ENCODE measurements around the gene INTS11.
A peak's percentile ranks its signal among the peaks of the same experiment; 100 is the strongest.

The INTS11 gene

DNA sequence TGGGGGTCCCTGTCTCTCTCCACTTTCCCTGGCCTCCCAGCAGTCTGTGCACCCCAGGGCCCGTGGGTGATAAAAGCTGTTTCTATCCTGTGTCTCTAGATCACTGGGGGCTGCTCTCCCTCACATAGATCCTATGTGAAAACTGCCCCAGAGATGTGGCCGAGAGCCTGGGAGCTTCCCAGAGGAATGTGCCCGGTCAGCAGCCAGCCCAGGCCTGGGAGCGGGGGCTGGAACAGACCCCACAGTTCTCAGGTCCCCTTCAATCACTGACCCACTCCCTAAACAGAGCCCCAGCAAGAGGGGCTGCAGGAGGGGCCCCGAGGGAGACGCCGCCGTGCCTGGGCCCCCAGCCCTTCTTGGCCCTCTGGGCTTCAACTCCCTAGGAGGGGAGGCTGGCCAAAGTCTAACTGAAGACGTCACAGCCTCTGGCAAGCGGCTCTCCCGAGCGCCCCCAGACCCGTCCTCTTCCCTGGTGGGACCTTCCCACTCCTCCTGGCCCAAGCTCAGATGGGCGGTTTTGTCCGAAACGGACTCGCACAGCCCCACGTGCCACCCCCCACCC, 33.5 kb upstream of the INTS11 start:
- no peak for DNase-seq

DNA sequence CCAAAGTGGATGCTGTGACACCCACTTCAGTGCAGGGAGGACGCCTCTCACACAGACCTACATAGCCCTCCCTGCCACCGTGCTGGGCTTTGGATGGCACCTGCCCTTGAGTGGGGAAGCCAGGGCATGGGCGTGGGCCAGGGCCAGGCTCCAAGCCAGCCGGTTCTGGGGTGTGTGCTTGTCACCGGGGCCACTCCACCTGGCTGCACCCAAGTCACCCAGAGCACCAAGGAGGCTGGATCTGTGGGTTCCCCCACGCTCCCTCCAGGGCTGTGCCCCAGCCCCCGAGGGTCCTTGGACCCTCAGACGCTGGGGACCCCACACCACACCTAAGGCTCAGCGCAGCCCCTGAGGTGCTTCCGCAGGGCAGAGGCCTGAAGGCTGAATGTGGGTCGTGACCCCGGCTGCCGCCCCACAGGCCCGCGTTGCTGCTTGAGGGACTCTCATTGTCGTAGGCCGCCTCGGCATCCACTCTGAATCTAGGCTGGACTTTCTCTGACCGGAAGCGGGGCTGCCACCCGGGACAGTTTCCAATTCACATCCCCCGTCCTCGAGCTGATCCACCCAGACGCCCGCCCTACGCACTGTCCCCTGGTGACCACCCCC, 32.4 kb upstream of the INTS11 start:
- no peak for DNase-seq

DNA sequence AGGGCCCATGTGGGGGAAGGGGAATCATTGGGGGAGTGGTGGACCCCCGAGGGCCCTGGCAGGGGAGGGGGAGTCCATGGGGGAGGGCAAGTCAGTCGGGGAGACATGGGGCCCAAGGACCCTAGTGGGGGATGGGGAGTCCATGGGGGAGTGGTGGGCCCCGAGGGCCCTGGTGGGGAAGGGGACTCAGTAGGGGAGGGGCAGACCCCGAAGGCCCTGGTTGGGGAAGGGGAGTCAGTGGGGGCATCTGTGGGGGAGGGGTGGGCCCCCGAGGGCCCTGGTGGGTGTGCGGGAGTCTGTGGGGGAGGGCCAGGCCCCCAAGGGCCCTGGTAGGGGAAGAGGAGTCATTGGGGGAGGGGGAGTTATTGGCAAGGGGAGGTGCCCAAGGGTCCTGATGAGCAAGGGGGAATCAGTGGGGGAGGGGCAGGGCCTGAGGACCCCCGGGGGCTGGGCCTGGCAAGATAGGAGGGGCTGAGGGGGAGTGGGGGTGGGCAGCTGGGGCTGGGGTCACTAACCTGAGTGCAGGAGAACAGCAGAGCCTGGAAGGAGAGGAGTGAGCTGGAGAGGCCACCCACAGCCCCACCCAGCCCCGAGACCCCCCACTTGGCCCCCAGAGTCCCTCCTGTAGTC, 31.8 kb upstream of the INTS11 start:
- DNase-seq, result no peak

DNA sequence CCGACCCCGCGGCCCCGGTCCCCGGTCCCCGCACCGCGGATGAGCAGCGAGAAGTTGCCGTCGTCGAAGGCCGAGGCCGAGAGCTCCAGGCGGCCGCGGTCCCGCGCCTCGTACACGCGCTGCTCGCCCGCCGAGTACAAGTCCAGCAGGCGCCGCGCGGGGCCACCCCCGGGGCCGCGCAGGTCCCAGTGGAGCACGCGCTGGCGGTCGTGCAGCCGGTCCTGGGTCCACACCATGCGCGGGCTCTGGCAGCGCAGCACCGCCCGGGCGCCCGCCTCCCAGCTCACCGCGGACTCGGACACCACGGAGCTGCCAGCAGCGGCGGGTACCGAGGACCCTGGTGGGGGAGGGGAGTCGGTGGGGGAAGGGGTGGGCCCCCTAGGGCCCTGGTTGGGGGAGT, 31.0 kb upstream of the INTS11 start:
- no peak for DNase-seq

DNA sequence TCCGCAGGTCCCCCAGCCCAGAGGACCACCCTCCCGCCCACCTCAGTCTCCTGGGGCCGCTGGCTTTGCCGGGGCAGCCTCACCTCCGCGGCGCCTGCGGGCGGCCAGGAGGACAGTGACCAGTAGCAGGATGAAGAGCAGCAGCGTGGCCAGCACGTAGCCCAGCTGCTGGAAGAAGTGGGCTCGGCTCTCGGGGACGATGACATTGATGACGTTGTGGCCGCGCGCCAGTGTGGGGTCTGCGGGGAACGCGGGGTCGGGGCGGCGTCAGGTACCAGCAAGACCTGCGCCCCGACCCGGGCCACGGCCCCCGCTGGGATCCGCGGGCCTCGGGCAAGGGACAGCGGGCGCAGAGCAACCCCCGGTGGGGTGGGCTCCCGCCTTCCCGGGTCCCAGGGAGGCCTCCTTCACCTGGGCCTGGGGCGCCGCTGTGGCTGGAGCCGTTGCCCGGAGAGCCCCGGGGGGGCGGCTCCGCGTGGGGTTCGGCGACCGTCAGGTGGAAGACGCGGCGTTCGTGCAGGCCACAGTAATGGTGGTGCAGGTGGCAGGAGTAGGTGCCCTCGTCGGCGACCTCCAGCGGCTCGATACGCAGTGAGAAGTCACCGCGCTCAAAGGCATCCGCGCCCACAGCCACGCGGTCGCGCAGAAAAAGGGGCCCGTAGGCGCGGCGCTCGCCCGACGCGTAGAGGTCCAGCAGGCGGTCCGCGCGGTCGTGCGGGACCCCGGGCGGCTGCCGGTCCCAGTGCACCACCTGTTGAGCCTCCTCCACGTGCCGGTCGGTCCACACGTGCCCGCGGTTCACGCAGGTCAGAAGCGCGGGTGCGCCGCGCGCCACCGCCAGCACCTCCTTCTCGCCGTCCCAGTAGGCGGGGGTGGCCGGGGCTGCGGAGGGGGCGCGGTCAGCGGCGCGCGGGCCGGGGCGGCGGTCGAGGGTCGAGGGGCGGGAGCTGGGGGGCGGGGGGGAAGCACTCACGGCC, 30.1 kb upstream of the INTS11 start:
- no peak for DNase-seq

DNA sequence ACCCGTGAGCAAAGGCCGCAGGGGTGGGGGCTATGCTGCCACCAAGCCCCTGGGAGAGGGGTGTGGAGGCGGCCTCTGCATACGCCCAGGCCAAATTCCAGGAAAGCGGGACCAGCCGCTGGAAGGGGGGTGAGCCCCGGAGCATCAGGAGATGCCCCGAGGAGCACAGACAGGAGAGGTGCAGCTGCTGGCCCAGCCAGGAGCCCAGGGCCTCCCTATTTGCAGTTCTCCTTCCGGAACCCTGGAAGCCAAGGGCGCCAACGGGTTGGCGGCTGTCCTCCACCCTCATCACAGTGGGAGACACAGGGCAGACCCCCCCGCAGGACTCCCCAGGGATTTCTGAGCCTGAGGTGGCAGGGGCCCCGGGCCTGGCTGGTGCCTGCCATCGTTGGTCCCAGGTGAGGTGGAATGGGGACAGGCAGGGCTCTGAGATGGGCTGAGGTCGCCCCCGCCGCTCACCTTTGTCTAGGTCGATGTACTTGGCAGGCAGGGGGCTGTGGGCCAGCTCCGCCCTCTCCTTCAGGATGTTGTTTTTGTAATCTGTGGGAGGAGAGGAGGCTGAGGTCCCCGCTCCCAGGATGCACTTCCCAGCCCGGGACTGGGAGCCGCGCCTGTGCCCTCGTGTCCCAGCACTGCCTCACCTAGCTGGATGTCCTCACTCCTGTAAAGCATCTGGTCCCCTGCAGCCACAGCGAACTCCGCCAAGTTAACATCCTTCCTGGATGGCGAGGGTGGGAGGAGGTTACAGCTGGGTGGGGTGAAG, 29.1 kb upstream of the INTS11 start:
- DNase-seq, result no peak

DNA sequence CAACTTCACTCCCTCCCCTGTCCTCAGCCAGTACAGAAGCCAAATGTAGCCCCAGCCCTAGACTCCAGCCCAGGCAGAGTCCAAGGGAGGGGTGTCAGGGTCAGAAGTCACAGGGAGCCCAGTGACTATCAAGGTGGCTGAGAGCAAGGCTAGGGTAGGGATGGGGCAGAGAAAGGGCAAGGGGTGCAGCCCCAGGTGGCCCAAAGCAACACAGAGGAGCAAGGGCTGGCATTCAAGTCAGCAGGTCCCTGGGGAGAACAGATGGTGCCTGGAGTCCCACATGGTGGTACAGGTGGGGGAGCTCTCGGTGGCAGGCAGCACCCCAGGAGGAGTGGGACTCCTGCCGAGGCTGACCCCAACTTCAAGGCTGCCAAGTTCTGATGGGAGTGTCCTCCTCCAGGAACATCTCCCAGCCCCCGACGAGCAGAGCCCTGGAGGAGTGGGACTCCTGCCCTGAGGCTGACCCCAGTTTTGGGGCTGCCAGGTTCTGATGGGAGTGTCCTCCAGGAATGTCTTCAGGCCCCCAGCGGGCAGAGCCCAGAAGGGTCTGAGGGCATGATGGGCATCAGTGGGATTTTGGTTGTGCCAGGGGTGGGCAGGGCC, 28.4 kb upstream of the INTS11 start:
- DNase-seq, result no peak

DNA sequence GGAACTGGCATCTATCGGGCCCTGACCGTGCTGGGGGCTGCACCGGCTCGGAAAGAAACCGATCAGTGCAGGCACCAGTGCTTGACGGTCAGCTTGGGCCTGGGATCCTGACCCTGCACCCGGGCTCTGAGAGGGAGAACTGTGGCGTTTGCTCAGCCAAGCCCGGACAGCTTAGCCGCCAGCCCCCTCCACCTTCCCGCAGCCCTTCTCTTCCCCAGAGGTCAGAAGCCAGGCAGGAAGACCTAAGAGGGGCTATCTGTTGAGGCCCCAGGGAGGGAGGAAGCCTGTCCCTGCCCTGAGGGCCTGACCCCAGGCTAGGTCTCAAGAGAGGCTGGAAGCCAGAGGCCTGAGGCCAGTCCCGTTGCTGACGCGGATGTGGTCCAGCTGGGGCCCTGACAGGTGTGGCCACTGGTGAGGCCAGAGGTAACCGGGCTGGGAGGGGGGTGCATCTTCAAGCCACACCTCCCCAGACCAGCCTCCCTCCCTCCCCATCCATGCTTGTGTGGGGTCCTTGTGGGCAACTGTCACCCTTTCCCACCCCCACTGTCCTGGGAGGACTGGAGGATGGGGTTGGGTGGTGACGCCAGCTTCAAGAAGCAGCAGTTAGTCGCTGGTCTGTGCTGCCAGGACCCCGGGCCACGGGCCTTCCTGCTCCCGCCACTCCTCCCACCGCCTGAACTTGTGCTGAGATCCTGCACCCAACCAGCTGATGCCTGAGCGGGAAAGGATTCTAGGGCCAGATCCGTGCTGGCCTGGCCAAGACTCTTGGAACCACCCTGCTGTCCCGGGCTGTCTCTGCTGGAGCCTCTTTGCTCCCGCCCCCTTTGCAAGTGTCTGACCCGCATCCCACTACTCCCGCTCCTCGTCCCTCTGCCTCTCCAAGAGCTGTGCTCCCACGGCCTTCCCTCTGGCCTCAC, 27.3 kb upstream of the INTS11 start:
- peak; percentile 81 for DNase-seq

DNA sequence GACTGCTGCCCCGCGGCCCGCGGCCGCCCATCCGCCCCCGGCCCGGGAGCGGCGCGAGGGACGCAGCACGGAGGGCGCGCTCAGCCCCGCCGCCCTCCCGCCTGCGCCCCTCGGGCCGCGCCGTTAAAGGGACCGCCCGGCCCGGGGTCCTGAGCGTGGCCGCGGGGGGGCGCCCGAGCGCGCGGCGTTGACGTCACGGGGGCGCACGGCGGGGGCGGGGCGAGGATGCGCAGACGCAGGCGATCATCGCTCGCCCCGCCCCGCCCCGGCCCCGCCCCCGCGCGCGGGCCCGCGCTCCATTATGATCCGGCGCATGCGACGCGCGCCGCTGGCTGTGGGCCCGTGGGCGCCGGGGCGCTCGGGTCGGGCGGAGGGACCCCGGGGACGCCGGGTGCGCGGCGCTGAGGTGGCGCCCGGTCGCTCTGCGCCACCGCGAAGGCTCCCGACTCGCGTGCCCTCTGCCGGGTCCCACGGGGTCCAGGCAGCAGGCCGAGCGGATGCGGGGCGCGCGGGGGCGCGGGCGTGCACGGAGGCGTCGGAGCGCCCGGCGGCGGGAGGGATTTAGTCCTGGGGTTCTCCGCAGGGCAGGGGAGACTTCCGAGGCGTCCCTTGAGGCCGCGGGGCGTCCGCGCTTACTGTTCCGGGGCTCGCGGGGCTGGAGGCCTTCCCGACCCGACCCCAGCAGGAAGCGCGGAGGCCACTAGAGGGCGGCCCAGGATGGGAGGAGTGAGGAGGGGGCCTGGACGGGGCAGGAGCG, 25.0 kb upstream of the INTS11 start, which contains the start of gene DVL1:
Gene DVL1, minus strand, starts transcription at position 163 of the 757 bp plus-strand sequence. CDS start 353 bp downstream, outside the sequence.
- DNase-seq, result peak; percentile 81

DNA sequence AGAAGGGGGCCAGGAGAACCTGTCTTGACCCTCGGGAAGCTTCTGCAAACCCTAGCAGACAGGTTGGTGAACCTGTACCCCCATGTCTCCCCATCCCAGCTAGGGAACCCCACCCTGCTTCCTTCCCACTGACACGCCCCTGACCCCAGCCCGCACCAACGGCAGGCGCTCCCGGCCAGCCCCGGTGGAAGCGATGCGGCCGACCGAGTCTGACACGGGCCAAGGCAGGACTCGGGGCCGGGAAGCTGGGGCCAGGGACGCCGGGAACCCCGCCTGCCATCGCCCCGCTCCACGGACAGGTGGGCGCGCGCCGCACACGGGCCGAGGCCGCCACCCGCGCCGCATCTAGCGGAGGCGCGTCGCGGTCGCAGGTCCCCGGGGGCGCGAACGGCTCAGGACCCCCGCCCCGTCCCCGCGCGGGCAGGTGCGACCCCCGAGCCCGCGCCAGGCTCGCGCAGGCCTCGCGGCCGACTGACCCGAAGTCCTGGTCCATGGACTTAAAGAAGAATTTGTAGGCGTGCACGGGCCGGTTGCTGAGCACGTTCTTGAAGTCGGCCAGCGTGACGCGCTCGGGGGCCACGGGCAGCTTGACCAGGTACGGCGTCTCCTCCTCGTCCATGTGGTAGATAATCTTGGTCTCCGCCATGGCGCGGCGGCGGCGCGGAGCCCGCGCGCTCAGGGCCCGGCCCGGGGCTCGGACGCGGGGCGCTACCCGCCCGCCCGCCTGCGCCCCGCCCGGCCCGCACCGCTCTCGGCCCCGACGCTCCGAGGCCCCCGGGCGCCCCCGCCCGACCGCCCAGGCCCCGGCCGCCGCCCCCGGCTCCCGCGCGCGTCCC, 24.2 kb upstream of the INTS11 start:
- DNase-seq, result no peak

DNA sequence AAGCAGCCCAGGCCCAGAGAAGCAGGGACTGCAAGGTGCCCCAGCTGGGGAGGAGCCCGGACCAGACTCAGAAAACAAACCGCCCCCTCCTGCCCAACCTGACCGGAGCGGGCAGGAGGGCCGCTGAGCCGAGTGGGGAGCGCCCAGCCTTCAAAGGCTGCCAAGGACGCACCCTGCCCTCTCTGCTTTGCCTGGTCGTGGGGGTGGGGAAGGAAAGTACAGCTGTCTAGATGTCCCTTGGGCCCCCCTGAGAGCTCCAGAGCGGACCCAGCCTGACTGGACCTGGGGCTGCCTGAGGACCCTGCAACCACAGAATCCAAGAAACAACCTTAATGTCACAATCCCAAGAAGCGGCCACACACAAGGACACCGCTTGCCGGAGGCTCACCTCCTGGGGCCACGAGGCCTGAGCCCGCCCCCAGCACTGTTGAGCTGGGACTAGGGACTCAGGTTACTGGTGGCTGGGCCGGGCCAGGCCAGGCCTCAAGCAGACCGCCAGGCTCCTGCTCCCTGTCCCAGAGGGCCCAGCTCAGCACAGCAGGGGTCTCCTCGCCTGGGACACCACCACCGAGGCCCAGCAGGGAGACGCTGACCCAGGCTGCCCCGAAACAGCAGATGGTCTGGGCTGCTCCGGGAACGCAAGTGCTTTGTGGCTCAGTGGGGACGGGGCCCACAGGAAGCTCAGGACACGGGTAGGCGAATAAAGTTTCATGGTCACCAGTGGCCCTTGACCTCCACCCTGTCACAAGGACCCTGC, 23.4 kb upstream of the INTS11 start:
- peak; percentile 75 for DNase-seq

DNA sequence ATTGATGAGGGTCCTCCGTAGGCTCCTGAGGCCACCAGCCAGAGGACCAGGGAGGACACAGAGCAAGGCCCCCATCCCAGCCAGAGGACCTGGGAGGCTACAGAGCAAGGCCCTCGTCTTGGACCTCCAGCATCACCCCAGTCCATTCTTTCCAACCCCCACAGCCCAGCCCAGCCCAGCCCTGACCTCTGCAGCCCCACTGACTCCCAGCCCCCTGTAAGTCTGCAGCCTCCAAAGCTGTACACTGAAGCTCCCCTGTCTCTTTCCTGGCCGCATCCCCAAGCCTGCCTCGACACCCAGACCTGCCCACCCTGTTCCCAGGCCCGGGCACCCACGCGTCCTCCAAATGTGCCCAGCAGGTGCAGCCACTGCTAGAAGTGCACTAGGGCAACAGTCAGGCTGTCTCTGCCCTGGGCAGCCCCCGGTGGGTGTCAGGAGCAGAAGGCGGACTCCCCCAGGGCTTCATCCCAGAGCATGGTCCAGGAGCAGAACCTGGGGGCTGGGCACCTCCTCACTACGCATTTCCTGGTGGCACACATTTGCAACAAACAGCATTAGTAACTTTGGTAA, 22.7 kb upstream of the INTS11 start:
- DNase-seq, result no peak

DNA sequence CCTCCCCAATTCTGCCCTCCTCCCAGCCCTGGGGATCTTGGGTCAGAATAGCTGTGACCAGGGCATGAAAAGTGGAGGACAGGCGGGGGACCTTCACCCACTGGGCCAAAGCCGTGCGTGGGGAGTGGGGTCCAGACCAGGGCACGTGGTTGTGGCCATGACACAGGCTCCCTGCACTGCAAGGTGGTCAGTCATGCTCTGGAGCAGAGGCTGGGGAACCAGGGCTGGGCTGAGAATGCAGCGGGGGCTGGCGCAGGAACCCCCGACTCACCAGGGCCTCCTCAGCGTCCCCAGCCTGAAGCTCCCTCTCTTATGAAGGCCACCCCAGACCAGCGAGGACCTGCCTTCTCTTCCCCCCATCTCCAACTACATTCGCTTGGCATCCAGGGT, 22.0 kb upstream of the INTS11 start:
- no peak for DNase-seq

DNA sequence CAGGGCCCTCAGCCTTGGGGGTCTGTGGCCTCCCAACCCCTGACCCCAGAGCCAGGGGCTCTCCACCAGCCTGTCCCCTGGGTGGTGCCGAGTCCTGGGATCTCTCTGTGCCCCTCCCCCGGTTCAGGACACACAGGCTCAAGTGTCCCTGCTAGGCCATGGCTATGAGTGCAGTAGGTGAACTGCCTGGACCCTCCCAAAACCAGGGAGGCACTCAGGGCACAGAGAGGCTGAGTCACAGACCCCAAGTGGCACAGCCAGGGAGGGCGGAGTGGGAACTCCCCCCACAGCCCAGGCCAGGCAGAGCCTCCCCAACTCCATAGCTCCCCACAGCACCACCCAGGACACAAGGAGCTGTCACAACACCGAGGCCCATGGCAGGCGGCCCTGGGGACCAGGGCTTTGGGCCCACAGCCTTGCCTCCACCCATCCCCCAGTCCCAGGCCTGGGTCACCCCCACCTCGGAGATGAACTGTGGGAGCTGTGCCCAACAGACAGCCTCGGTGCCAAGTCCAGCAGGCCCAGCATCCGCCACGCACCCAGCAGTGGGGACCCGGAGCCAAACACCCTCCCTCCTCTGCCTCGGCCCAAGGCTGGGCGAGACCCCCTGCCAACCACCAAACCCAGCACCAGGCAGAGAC, 21.5 kb upstream of the INTS11 start:
- DNase-seq, result no peak

DNA sequence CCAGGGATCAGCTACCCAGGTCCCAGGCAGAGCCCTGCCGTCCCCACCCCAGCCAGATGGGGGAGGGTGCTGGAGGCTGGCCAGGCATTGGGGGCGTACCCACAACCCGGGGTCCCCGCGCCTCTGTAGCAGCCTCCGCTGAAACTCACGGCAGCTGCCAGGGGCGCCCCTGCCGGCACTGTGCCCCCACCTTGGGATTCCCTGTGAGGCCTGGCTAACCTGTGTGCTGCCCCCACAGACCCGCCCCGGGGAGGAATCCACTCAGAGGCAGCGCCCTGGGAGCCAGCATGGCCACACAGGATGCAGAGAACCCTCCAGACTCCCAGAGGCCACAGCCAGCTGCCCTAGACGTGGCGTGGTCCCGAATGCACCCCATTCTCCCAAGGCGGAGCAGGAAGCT, 20.9 kb upstream of the INTS11 start:
- no peak for DNase-seq

DNA sequence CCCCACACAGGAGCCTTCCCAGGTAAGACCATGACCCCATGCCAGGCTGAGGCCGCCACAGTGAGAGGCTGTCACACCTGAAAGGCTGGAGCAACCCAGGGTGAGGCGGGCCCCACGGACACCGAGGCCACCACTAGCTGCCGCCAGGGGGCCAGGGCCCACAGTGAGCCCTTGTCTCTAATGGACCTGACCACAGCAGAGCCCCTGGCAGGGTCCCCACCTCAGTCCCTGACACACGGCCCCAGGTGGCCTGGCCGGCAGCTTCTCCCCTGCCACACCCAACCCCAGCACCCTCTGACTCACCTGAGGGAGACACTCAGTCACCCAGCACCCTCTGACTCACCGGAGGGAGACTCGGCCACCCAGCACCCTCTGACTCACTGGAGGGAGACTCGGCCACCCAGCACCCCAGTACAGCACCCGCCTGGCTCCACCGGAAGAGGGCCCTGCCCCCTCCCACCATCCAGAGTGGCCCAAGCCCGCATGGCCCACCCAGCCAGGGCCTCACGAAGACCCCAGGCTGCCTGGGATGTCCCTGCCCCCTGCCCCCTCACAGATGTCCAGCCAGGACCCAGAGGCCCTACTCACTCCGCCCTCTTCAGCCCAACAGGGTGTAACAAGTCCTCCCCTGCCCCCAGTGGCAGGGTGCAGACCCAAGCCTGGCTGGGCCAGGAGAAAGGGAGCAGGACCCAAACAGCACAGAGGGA, 20.3 kb upstream of the INTS11 start:
- DNase-seq, result peak; percentile 76

DNA sequence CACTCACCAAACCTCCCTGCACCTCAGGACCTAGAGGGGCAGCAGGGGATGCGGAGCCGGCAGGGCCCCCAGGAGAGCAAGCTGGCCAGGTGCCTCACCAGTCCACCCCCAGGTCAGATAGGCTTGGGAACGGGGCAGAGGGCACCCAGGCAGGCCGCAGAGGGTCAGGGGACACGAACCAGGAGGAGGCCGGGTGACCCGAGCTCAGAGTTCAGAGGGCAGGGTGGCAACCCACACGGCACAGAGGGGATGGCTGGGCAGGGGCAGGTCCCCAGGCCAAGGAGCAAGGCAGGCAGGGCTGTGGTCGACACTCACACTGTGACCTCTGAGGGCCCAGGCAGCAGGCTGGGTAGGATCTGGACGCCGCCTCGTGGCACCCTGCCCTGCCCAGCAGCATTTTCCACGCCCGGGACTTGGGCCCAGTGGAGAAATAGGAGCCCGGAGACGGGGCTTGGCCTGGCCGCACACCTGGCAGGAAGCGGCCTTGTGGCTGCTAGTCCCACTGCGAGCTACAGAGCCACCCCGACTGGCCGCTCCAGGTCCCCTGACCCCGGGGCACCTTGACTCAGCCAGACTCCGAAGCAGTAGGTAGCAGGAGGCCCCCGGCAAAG, 19.5 kb upstream of the INTS11 start:
- DNase-seq, result no peak

Measured in islet precursor cell (in vitro differentiated cells).